SK-N-SH (cell line): Measurements from ENCODE around the gene MACROD2. TPM values are rescaled to one million over a fixed set of nuclear protein-coding genes. Genes with fewer than 3 reads are reported as not detected.

Source experiments
- CTCF ChIA-PET: fragments of 300-600, 350-600 bp; formaldehyde crosslinking; extraction: SDS; loops from one replicate; lab custom pipeline; 2021; lab: Yijun Ruan, JAX
- POLR2A ChIA-PET: fragments of 350-600 bp; sonication (Branson Sonifier 250); formaldehyde crosslinking; extraction: SDS; loops from one replicate; lab custom pipeline; 2020; ENCODE audit warnings: antibody characterized with exemption, inconsistent platforms; lab: Yijun Ruan, JAX
- DNase-seq: peaks from one replicate; pipeline ENCODE4 v3.0.0; 2012
- H2AFZ ChIP-seq: fragments of 200-600 bp; sonication (generic); 2 replicates; pipeline ENCODE4 v1.8.1; 2016; ENCODE audit warnings: antibody characterized with exemption, mild to moderate bottlenecking, low read depth
- H3F3A ChIP-seq: fragments of 200-600 bp; sonication (generic); replicated peaks from 2 replicates; pipeline ENCODE3; 2016; ENCODE audit warnings: antibody characterized with exemption, mild to moderate bottlenecking; ENCODE audit not compliant: insufficient read depth
- H3K27ac ChIP-seq, 2 experiments: fragments of 200-500 bp in 1 of 2; fragments of 200-600 bp in 1 of 2; sonication (Bioruptor generic) in 1 of 2; sonication (generic), shearing (Covaris generic) in 1 of 2; 2 replicates each; pipeline versions ENCODE4 v1.5.1 to v1.6.1; 2014 to 2016; ENCODE audit warnings: low read depth in 2 of 2, inconsistent platforms in 1 of 2, low read length in 1 of 2, mild to moderate bottlenecking in 1 of 2, mixed read lengths in 1 of 2
- H3K27me3 ChIP-seq: fragments of 200-600 bp; sonication (generic), shearing (Covaris generic); 2 replicates; pipeline ENCODE4 v1.6.1; 2016; ENCODE audit warnings: mixed run types; ENCODE audit not compliant: insufficient read depth
- H3K36me3 ChIP-seq, 2 experiments: fragments of 200-500 bp in 1 of 2; fragments of 200-600 bp in 1 of 2; sonication (Bioruptor generic) in 1 of 2; sonication (generic) in 1 of 2; replicated peaks in 1 of 2; 2 replicates each; pipeline versions ENCODE3 to v1.5.1; 2014 to 2016; ENCODE audit warnings: low read length in 1 of 2, mild to moderate bottlenecking in 1 of 2; ENCODE audit not compliant: insufficient read depth in 2 of 2, control insufficient read depth in 1 of 2
- H3K4me1 ChIP-seq, 2 experiments: fragments of 200-500 bp in 1 of 2; fragments of 200-600 bp in 1 of 2; sonication (Bioruptor generic) in 1 of 2; sonication (generic), shearing (Covaris generic) in 1 of 2; 2 replicates each; pipeline versions ENCODE4 v1.5.1 to v1.6.1; 2014 to 2016; ENCODE audit warnings: low read depth in 1 of 2, low read length in 1 of 2, mixed run types in 1 of 2; ENCODE audit not compliant: insufficient read depth in 2 of 2, control insufficient read depth in 1 of 2
- H3K4me2 ChIP-seq: fragments of 200-600 bp; sonication (generic), shearing (Covaris generic); 2 replicates; pipeline ENCODE4 v1.6.1; 2017; ENCODE audit warnings: mixed run types
- H3K4me3 ChIP-seq, 2 experiments: fragments of 200-500 bp in 1 of 2; fragments of 200-600 bp in 1 of 2; sonication (Bioruptor generic) in 1 of 2; sonication (generic), shearing (Covaris generic) in 1 of 2; 2 replicates each; pipeline versions ENCODE4 v1.5.1 to v1.8.1; 2014 to 2016; ENCODE audit warnings: low read depth in 2 of 2, inconsistent platforms in 1 of 2, low read length in 1 of 2, mild to moderate bottlenecking in 1 of 2, mixed read lengths in 1 of 2, moderate library complexity in 1 of 2
- H3K79me2 ChIP-seq: fragments of 200-600 bp; sonication (generic); 2 replicates; pipeline ENCODE4 v1.8.1; 2017; ENCODE audit warnings: mild to moderate bottlenecking; ENCODE audit not compliant: insufficient read depth
- H3K9ac ChIP-seq: fragments of 200-600 bp; sonication (generic); 2 replicates; pipeline ENCODE4 v1.6.1; 2017; ENCODE audit warnings: mixed run types
- H3K9me2 ChIP-seq: fragments of 200-600 bp; sonication (generic); 2 replicates; pipeline ENCODE4 v1.6.1; 2017; ENCODE audit warnings: mixed run types
- H3K9me3 ChIP-seq: fragments of 200-600 bp; sonication (generic); 2 replicates; pipeline ENCODE4 v1.6.1; 2017; ENCODE audit warnings: mixed run types, mild to moderate bottlenecking, moderate library complexity
- H4K20me1 ChIP-seq: fragments of 200-600 bp; sonication (generic); 2 replicates; pipeline ENCODE4 v1.6.1; 2017; ENCODE audit warnings: mild to moderate bottlenecking, mixed run types; ENCODE audit not compliant: insufficient read depth
- ELF1 ChIP-seq: IDR thresholded peaks from 2 replicates; pipeline ENCODE4 v1.4.0; 2012
- EZH2phosphoT487 ChIP-seq: fragments of 200-600 bp; sonication (generic); IDR thresholded peaks from 2 replicates; pipeline ENCODE4 v1.6.1; 2017; ENCODE audit warnings: low read depth, mixed run types, mild to moderate bottlenecking, antibody characterized with exemption, moderate library complexity, borderline replicate concordance
- FOSL2 ChIP-seq: IDR thresholded peaks from 2 replicates; pipeline ENCODE4 v1.4.0; 2012; ENCODE audit warnings: low read depth, mild to moderate bottlenecking, moderate library complexity, borderline replicate concordance
- FOXM1 ChIP-seq: IDR thresholded peaks from 2 replicates; pipeline ENCODE4 v1.4.0; 2012; ENCODE audit warnings: low read depth, mild to moderate bottlenecking
- GATA2 ChIP-seq: sonication (generic); formaldehyde crosslinking; IDR thresholded peaks from 2 replicates; pipeline ENCODE4 v1.5.0; 2020; ENCODE audit warnings: mild to moderate bottlenecking, missing genetic modification reagents
- JUND ChIP-seq: IDR thresholded peaks from 2 replicates; pipeline ENCODE4 v1.4.0; 2012
- NRF1 ChIP-seq: IDR thresholded peaks from 2 replicates; pipeline ENCODE4 v1.6.1; 2012; ENCODE audit warnings: low read depth, mild to moderate bottlenecking, low read length
- POLR2AphosphoS5 ChIP-seq: IDR thresholded peaks from 2 replicates; pipeline ENCODE4 v1.6.1; 2012; ENCODE audit warnings: low read depth, low read length
- RAD21 ChIP-seq: IDR thresholded peaks from 2 replicates; pipeline ENCODE4 v1.6.1; 2012; ENCODE audit warnings: mild to moderate bottlenecking, low read length
- RFX5 ChIP-seq: IDR thresholded peaks from 2 replicates; pipeline ENCODE4 v1.6.1; 2012; ENCODE audit warnings: mild to moderate bottlenecking, improper control_type of control experiment, low read length
- RXRA ChIP-seq: IDR thresholded peaks from 2 replicates; pipeline ENCODE4 v1.4.0; 2012; ENCODE audit warnings: low read depth, mild to moderate bottlenecking, borderline replicate concordance
- SIN3A ChIP-seq: IDR thresholded peaks from 2 replicates; pipeline ENCODE4 v1.6.1; 2012; ENCODE audit warnings: low read depth, mild to moderate bottlenecking, low read length, moderate library complexity, borderline replicate concordance
- SMC3 ChIP-seq: IDR thresholded peaks from 2 replicates; pipeline ENCODE4 v1.6.1; 2012; ENCODE audit warnings: low read depth, low read length, improper control_type of control experiment
- YY1 ChIP-seq: IDR thresholded peaks from 2 replicates; pipeline ENCODE4 v1.4.0; 2012; ENCODE audit warnings: low read depth, mild to moderate bottlenecking
- WGBS: methylation state at CpG from one replicate; pipeline ENCODE4 v1.1.6; 2017; ENCODE audit warnings: low lambda C conversion rate; 5-methylcytosine and 5-hydroxymethylcytosine counted together
- polyA plus RNA-seq, 3 experiments: library from polyadenylated mRNA; depleted of rRNA; stranded (reverse); fragments of >200 nt; gene quantifications; 2 replicates each; pipeline ENCODE4 v1.2.3, GENCODE V29; 2012
- TF ChIP-seq, protein P1 (sequence below): IDR thresholded peaks from 2 replicates; pipeline ENCODE4 v1.4.0; 2012; ENCODE audit warnings: low read depth
- TF ChIP-seq, protein P2 (sequence below): fragments of 150-350 bp; IDR thresholded peaks from 2 replicates; pipeline ENCODE4 v1.6.1; 2017; ENCODE audit warnings: antibody characterized with exemption, low read length, low read depth, borderline replicate concordance

The MACROD2 gene
- polyA plus RNA-seq, 1 of the 3 experiments (the other 2 are of a cell fraction), result 0.33 TPM

- H3K79me2 ChIP-seq, result no peaks in the 10 kb centered on the region
- H3K36me3 ChIP-seq, result no peaks in the 10 kb centered on the region
- no peaks in the 10 kb centered on the region for H3K9me2 ChIP-seq
- H3K27ac ChIP-seq, result no peak overlapping the region
- H3K9ac ChIP-seq, result no peak overlapping the region
- no peaks in the 10 kb centered on the region for H3F3A ChIP-seq
- H3K4me1 ChIP-seq, result no peaks in the 10 kb centered on the region
- no peak overlapping the region for H3K4me2 ChIP-seq
- CTCF ChIA-PET, result interaction anchor here (0.6 kb wide), 1 partner anchor 14 kb away, joined by 3 read pairs; no protein-coding TSS in a partner anchor
- H3K4me3 ChIP-seq, result no peak overlapping the region
- no peak for DNase-seq
- no peak for TF ChIP-seq ELF1
- no peak for TF ChIP-seq RAD21
- TF ChIP-seq YY1, result no peak
- no peak for TF ChIP-seq SMC3
- TF ChIP-seq GATA2 (CRISPR knock-in tag), result no peak
- TF ChIP-seq, protein P1, sequence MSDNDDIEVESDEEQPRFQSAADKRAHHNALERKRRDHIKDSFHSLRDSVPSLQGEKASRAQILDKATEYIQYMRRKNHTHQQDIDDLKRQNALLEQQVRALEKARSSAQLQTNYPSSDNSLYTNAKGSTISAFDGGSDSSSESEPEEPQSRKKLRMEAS, result no peak
- TF ChIP-seq JUND, result no peak
- TF ChIP-seq, protein P2, sequence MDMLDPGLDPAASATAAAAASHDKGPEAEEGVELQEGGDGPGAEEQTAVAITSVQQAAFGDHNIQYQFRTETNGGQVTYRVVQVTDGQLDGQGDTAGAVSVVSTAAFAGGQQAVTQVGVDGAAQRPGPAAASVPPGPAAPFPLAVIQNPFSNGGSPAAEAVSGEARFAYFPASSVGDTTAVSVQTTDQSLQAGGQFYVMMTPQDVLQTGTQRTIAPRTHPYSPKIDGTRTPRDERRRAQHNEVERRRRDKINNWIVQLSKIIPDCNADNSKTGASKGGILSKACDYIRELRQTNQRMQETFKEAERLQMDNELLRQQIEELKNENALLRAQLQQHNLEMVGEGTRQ, result no peak
- TF ChIP-seq POLR2AphosphoS5, result no peak
- no peak for TF ChIP-seq FOXM1
- TF ChIP-seq EZH2phosphoT487, result no peak
- TF ChIP-seq SIN3A, result no peak
- TF ChIP-seq NRF1, result no peak
- no peak for TF ChIP-seq FOSL2
- TF ChIP-seq RFX5, result no peak
- H3K9me3 ChIP-seq, result no peaks in the 10 kb centered on the region
- H4K20me1 ChIP-seq, result no peaks in the 10 kb centered on the region
- POLR2A ChIA-PET, result no interaction called here
- H2AFZ ChIP-seq, result no peak overlapping the region
- 36% methylated on average over 4 of the region's 4 CpGs for WGBS
- H3K27me3 ChIP-seq, result no peaks in the 10 kb centered on the region
Measured at GRCh38 chr20:15992564-15992963, 1997.2 kb downstream of the MACROD2 start.

GRCh38 chr20:16000112-16000511 lies 2004.8 kb downstream of the MACROD2 start:
- DNase-seq, result no peak
- Histone ChIP-seq H3K4me3 (no peak overlapping the region), H3K27me3 (no peaks in the 10 kb centered on the region), H3K4me1 (no peaks in the 10 kb centered on the region), H3K27ac (no peak overlapping the region), H3K4me2 (no peak overlapping the region), H3K36me3 (no peaks in the 10 kb centered on the region), H3K9ac (no peak overlapping the region), H3F3A (no peaks in the 10 kb centered on the region), H2AFZ (no peak overlapping the region), H4K20me1 (no peaks in the 10 kb centered on the region), H3K9me2 (no peaks in the 10 kb centered on the region), H3K79me2 (no peaks in the 10 kb centered on the region), H3K9me3 (no peaks in the 10 kb centered on the region)
- WGBS, result 54% methylated on average over 1 of the region's 1 CpG
- CTCF ChIA-PET, result no interaction called here
- no peak for TF ChIP-seq RXRA
- POLR2A ChIA-PET, result no interaction called here
